DMS 273 (cell line): Measurements from ENCODE around the gene CCDC88A.
A peak's percentile ranks its signal among the peaks of the same experiment; 100 is the strongest.
"Not testable (repeated sequence)": the region's sequence is repeated elsewhere in the genome, so short reads cannot be mapped to it uniquely, and the experiment has no call there.

ENCODE experiments used
- DNase-seq: peaks from one replicate; lab custom pipeline; 2025; ENCODE audit not compliant: unreplicated experiment; lab: John Stamatoyannopoulos, UW

CCDC88A gene

GRCh38 chr2:55391155-55391554 is 28.5 kb downstream of the CCDC88A start:
- peak; percentile 14 for DNase-seq

GRCh38 chr2:55385516-55385915 is 34.1 kb downstream of the CCDC88A start:
- DNase-seq: not testable (repeated sequence)

- DNase-seq: no peak
These were observed 34.9 kb downstream of the CCDC88A start for GRCh38 chr2:55384786-55385185.

GRCh38 chr2:55371376-55371775 is 48.3 kb downstream of the CCDC88A start:
- DNase-seq: no peak

GRCh38 chr2:55370208-55370607 is 49.4 kb downstream of the CCDC88A start:
- no peak for DNase-seq

- DNase-seq: no peak
These were observed 54.4 kb downstream of the CCDC88A start for GRCh38 chr2:55365303-55365702.

GRCh38 chr2:55364189-55365055 is 55.2 kb downstream of the CCDC88A start:
- peak; percentile 29 for DNase-seq

- DNase-seq: no peak
These were observed 56.0 kb downstream of the CCDC88A start for GRCh38 chr2:55363636-55364035.

GRCh38 chr2:55361465-55362189 is 58.0 kb downstream of the CCDC88A start:
- no peak for DNase-seq

GRCh38 chr2:55358451-55358850 is 61.2 kb downstream of the CCDC88A start:
- DNase-seq: no peak

- DNase-seq: no peak
These were observed 61.7 kb downstream of the CCDC88A start for GRCh38 chr2:55357927-55358326.

- DNase-seq: no peak
These were observed 62.5 kb downstream of the CCDC88A start for GRCh38 chr2:55357164-55357563.

GRCh38 chr2:55356136-55356535 is 63.5 kb downstream of the CCDC88A start:
- not testable (repeated sequence) for DNase-seq

- peak; percentile 3 for DNase-seq
These were observed 64.2 kb downstream of the CCDC88A start for GRCh38 chr2:55355451-55355850.

- DNase-seq: no peak
These were observed 68.0 kb downstream of the CCDC88A start for GRCh38 chr2:55351672-55352071.

GRCh38 chr2:55345064-55345463 is 74.6 kb downstream of the CCDC88A start:
- no peak for DNase-seq

GRCh38 chr2:55338268-55338667 is 81.4 kb downstream of the CCDC88A start:
- no peak for DNase-seq

- no peak for DNase-seq
These were observed 84.9 kb downstream of the CCDC88A start for GRCh38 chr2:55334728-55335127.

- DNase-seq: no peak
These were observed 88.9 kb downstream of the CCDC88A start for GRCh38 chr2:55330541-55331297.

GRCh38 chr2:55327470-55328230 is 92.0 kb downstream of the CCDC88A start:
- DNase-seq: no peak

GRCh38 chr2:55314985-55315384 is 104.7 kb downstream of the CCDC88A start:
- DNase-seq: no peak
